Lower leg skin (tissue), 3 donors: Measurements from ENCODE around the gene AMOTL2.

Source experiments
- POLR2A ChIP-seq, 2 donors: fragments of 450-650 bp; IDR thresholded peaks; one replicate each; pipeline ENCODE4 v1.6.1; 2016 to 2017; ENCODE audit warnings: antibody characterized with exemption in 2 of 2, mild to moderate bottlenecking in 1 of 2, moderate library complexity in 1 of 2
- TF ChIP-seq, protein P1 (sequence below), 3 donors: fragments of 450-650 bp; IDR thresholded peaks; one replicate each; pipeline ENCODE4 v1.5.1; 2016; ENCODE audit warnings: antibody characterized with exemption in 3 of 3, mild to moderate bottlenecking in 3 of 3, moderate library complexity in 2 of 3

- no peak for TF ChIP-seq POLR2A (IDR thresholded peaks at IDR 0.05)
- TF ChIP-seq, protein P1, sequence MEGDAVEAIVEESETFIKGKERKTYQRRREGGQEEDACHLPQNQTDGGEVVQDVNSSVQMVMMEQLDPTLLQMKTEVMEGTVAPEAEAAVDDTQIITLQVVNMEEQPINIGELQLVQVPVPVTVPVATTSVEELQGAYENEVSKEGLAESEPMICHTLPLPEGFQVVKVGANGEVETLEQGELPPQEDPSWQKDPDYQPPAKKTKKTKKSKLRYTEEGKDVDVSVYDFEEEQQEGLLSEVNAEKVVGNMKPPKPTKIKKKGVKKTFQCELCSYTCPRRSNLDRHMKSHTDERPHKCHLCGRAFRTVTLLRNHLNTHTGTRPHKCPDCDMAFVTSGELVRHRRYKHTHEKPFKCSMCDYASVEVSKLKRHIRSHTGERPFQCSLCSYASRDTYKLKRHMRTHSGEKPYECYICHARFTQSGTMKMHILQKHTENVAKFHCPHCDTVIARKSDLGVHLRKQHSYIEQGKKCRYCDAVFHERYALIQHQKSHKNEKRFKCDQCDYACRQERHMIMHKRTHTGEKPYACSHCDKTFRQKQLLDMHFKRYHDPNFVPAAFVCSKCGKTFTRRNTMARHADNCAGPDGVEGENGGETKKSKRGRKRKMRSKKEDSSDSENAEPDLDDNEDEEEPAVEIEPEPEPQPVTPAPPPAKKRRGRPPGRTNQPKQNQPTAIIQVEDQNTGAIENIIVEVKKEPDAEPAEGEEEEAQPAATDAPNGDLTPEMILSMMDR (IDR thresholded peaks at IDR 0.05) = no peak
Observed at GRCh38 chr3:134315286-134316106, 58.8 kb downstream of the AMOTL2 start.
